ENCODE data around the gene LMO4.
A peak's percentile ranks its signal among the peaks of the same experiment; 100 is the strongest.

LMO4 gene

GRCh38 chr1:87328272-87329050, at the start of gene LMO4:
LMO4 (plus strand) TSS chr1:87328880; CDS start chr1:87332016, 3,136 bp downstream.
- DNase-seq, result peak; percentile 76

- no peak for DNase-seq
Measured at GRCh38 chr1:87279536-87279875, 49.2 kb upstream of the LMO4 start.

GRCh38 chr1:87279966-87280535, 48.6 kb upstream of the LMO4 start:
- DNase-seq, result no peak

- no peak for DNase-seq
Measured at GRCh38 chr1:87284456-87285240, 44.0 kb upstream of the LMO4 start.

GRCh38 chr1:87291107-87291506, 37.6 kb upstream of the LMO4 start:
- no peak for DNase-seq

GRCh38 chr1:87292684-87293493, 35.8 kb upstream of the LMO4 start:
- no peak for DNase-seq

- DNase-seq, result no peak
Measured at GRCh38 chr1:87294633-87295032, 34.0 kb upstream of the LMO4 start.

GRCh38 chr1:87295445-87296110, 33.1 kb upstream of the LMO4 start:
- no peak for DNase-seq

GRCh38 chr1:87296206-87296605, 32.5 kb upstream of the LMO4 start:
- no peak for DNase-seq

GRCh38 chr1:87299661-87300060, 29.0 kb upstream of the LMO4 start:
- no peak for DNase-seq

- DNase-seq, result no peak
Measured at GRCh38 chr1:87300628-87301027, 28.1 kb upstream of the LMO4 start.

GRCh38 chr1:87305151-87305550, 23.5 kb upstream of the LMO4 start:
- DNase-seq, result no peak

GRCh38 chr1:87305762-87306161, 22.9 kb upstream of the LMO4 start:
- no peak for DNase-seq

GRCh38 chr1:87307306-87307705, 21.4 kb upstream of the LMO4 start:
- no peak for DNase-seq

- DNase-seq, result no peak
Measured at GRCh38 chr1:87307931-87308330, 20.7 kb upstream of the LMO4 start.

GRCh38 chr1:87314091-87314490, 14.6 kb upstream of the LMO4 start:
- no peak for DNase-seq

- DNase-seq, result no peak
Measured at GRCh38 chr1:87318056-87318650, 10.5 kb upstream of the LMO4 start.

GRCh38 chr1:87318806-87319205, 9.9 kb upstream of the LMO4 start:
- DNase-seq, result no peak

- DNase-seq, result no peak
Measured at GRCh38 chr1:87325982-87326738, 2.5 kb upstream of the LMO4 start.

GRCh38 chr1:87327376-87328271, 1.1 kb upstream of the LMO4 start:
- no peak for DNase-seq
